Mucosa of stomach (tissue), 1 donor: ENCODE results near the gene SST.

ENCODE experiments used
- H3K27me3 ChIP-seq: one replicate; pipeline ENCODE4 v1.7.0; 2013; ENCODE audit warnings: mild to moderate bottlenecking, low read length; ENCODE audit not compliant: control insufficient read depth, insufficient read depth
- H3K36me3 ChIP-seq: one replicate; pipeline ENCODE4 v1.7.0; 2013; ENCODE audit warnings: low read length; ENCODE audit not compliant: control insufficient read depth, insufficient read depth
- H3K4me1 ChIP-seq: one replicate; pipeline ENCODE4 v1.7.0; 2013; ENCODE audit warnings: mild to moderate bottlenecking, low read length; ENCODE audit not compliant: control insufficient read depth, insufficient read depth
- H3K4me3 ChIP-seq: one replicate; pipeline ENCODE4 v1.7.0; 2013; ENCODE audit warnings: low read length
- H3K9ac ChIP-seq: one replicate; pipeline ENCODE4 v1.7.0; 2013; ENCODE audit warnings: mild to moderate bottlenecking, low read length, moderate library complexity
- H3K9me3 ChIP-seq: one replicate; pipeline ENCODE4 v1.7.0; 2013; ENCODE audit warnings: mild to moderate bottlenecking, low read length, moderate library complexity; ENCODE audit not compliant: control insufficient read depth
- donor health status: Pancreatic carcinoma.

The SST gene

GRCh38 chr3:187619461-187619860 lies 50.7 kb downstream of the SST start:
- Histone ChIP-seq H3K9ac (no peak overlapping the region), H3K36me3 (no peaks in the 10 kb centered on the region), H3K9me3 (no peaks in the 10 kb centered on the region), H3K4me3 (no peak overlapping the region), H3K4me1 (no peaks in the 10 kb centered on the region), H3K27me3 (peaks cover 3% of the 10 kb centered on the region)
